Loucy (cell line): ENCODE measurements around the gene CCDC51.

Experiments used
- CTCF ChIP-seq: fragments of 200-600 bp; sonication (generic); conservative IDR thresholded peaks from 2 replicates; pipeline ENCODE4 v1.5.1; 2014; ENCODE audit warnings: mild to moderate bottlenecking, antibody characterized with exemption, low read length
- EZH2phosphoT487 ChIP-seq: fragments of 200-600 bp; IDR thresholded peaks from 2 replicates; pipeline ENCODE4 v1.6.1; 2018; ENCODE audit warnings: antibody characterized with exemption, mild to moderate bottlenecking, moderate library complexity, borderline replicate concordance

- TF ChIP-seq CTCF (no peak), EZH2phosphoT487 (no peak)
These were observed 37.6 kb downstream of the CCDC51 start for GRCh38 chr3:48402281-48402732.
